ENCODE data around the gene HELQ.
"Not testable (repeated sequence)": the region's sequence is repeated elsewhere in the genome, so short reads cannot be mapped to it uniquely, and the experiment has no call there.

Gene HELQ

GRCh38 chr4:83408908-83409307 is 46.7 kb downstream of the HELQ start:
- Mint-ChIP-seq H3K9me3 (no peaks in the 10 kb centered on the region), H3K4me1 (no peaks in the 10 kb centered on the region), H3K27me3 (no peaks in the 10 kb centered on the region), H3K4me3 (no peak overlapping the region), H3K27ac (no peak overlapping the region), H3K36me3 (peaks cover 40% of the 10 kb centered on the region)
- CTCF ChIA-PET = interaction anchor here (0.8 kb wide), 1 partner anchor 9 kb away, joined by 3 read pairs; no protein-coding TSS in a partner anchor
- no peak for DNase-seq

GRCh38 chr4:83405844-83406816 is 49.5 kb downstream of the HELQ start:
- Mint-ChIP-seq H3K36me3 (peaks cover 33% of the 10 kb centered on the region), H3K27ac (no peak overlapping the region), H3K9me3 (peaks cover 4% of the 10 kb centered on the region), H3K27me3 (no peaks in the 10 kb centered on the region), H3K4me1 (peaks cover 4% of the 10 kb centered on the region), H3K4me3 (no peak overlapping the region)
- DNase-seq = no peak
- CTCF ChIA-PET = no interaction called here

GRCh38 chr4:83398158-83398557 is 57.5 kb downstream of the HELQ start:
- H3K9me3 Mint-ChIP-seq, H3K27ac Mint-ChIP-seq, CTCF ChIA-PET, H3K27me3 Mint-ChIP-seq, H3K4me3 Mint-ChIP-seq, DNase-seq, H3K4me1 Mint-ChIP-seq: not testable (repeated sequence)
- H3K36me3 Mint-ChIP-seq = peaks cover 17% of the 10 kb centered on the region

- Mint-ChIP-seq H3K4me3 (no peak overlapping the region), H3K36me3 (peaks cover 5% of the 10 kb centered on the region), H3K27me3 (peaks cover 10% of the 10 kb centered on the region), H3K27ac (no peak overlapping the region), H3K4me1 (peaks cover 12% of the 10 kb centered on the region), H3K9me3 (no peaks in the 10 kb centered on the region)
- CTCF ChIA-PET = no interaction called here
- no peak for DNase-seq
Measured at GRCh38 chr4:83393908-83394307, 61.7 kb downstream of the HELQ start.

GRCh38 chr4:83392562-83392961 is 63.1 kb downstream of the HELQ start:
- Mint-ChIP-seq H3K27ac (no peak overlapping the region), H3K27me3 (peaks cover 13% of the 10 kb centered on the region)
- CTCF ChIA-PET = no interaction called here

GRCh38 chr4:83390944-83391343 is 64.7 kb downstream of the HELQ start:
- Mint-ChIP-seq H3K4me3 (no peak overlapping the region), H3K27ac (no peak overlapping the region), H3K27me3 (peaks cover 13% of the 10 kb centered on the region), H3K36me3 (no peaks in the 10 kb centered on the region), H3K9me3 (no peaks in the 10 kb centered on the region), H3K4me1 (peaks cover 21% of the 10 kb centered on the region)
- no peak for DNase-seq
- CTCF ChIA-PET = interaction anchor here (0.9 to 1.3 kb wide), 4 partner anchors 29 to 108 kb away, joined by 3 read pairs; no protein-coding TSS in a partner anchor

More at GRCh38 chr4:83392562-83392961, 63.1 kb downstream of the HELQ start:
- Mint-ChIP-seq H3K36me3 (peaks cover 2% of the 10 kb centered on the region), H3K4me1 (peaks cover 22% of the 10 kb centered on the region), H3K4me3 (no peak overlapping the region), H3K9me3 (no peaks in the 10 kb centered on the region)
- no peak for DNase-seq

GRCh38 chr4:83389756-83390505 is 65.7 kb downstream of the HELQ start:
- Mint-ChIP-seq H3K9me3 (no peaks in the 10 kb centered on the region), H3K4me1 (peaks cover 21% of the 10 kb centered on the region), H3K4me3 (no peak overlapping the region), H3K27me3 (peaks cover 13% of the 10 kb centered on the region), H3K36me3 (no peaks in the 10 kb centered on the region), H3K27ac (no peak overlapping the region)
- CTCF ChIA-PET = interaction anchor here (0.9 to 4.5 kb wide), 3 partner anchors 83 to 108 kb away, joined by 3 to 43 read pairs (median 3); partner anchors contain the start of gene COQ2
- DNase-seq = no peak

GRCh38 chr4:83389037-83389720 is 66.4 kb downstream of the HELQ start:
- no peak for DNase-seq
- Mint-ChIP-seq H3K9me3 (no peaks in the 10 kb centered on the region), H3K4me3 (no peak overlapping the region), H3K27me3 (peaks cover 13% of the 10 kb centered on the region), H3K4me1 (peaks cover 21% of the 10 kb centered on the region), H3K27ac (no peak overlapping the region), H3K36me3 (no peaks in the 10 kb centered on the region)
- CTCF ChIA-PET = interaction anchor here (0.8 to 4.5 kb wide), 5 partner anchors 22 to 126 kb away, joined by 3 to 43 read pairs (median 4); partner anchors contain the start of gene COQ2

- H3K27ac Mint-ChIP-seq = peak overlapping the region; percentile 70
- peaks cover 21% of the 10 kb centered on the region for H3K4me1 Mint-ChIP-seq
- no peaks in the 10 kb centered on the region for H3K9me3 Mint-ChIP-seq
- CTCF ChIA-PET = interaction anchor here (0.8 to 4.5 kb wide), 10 partner anchors 12 to 128 kb away, joined by 3 to 43 read pairs (median 4); partner anchors contain the start of gene COQ2
- DNase-seq = peak; percentile 70
- no peak overlapping the region for H3K4me3 Mint-ChIP-seq
- no peaks in the 10 kb centered on the region for H3K36me3 Mint-ChIP-seq
- H3K27me3 Mint-ChIP-seq = peaks cover 13% of the 10 kb centered on the region
Measured at GRCh38 chr4:83388313-83388676, 67.3 kb downstream of the HELQ start.

GRCh38 chr4:83387476-83388312 is 67.9 kb downstream of the HELQ start:
- CTCF ChIA-PET = interaction anchor here (0.8 to 4.5 kb wide), 11 partner anchors 11 to 127 kb away, joined by 3 to 43 read pairs (median 4); partner anchors contain the start of gene COQ2
- Mint-ChIP-seq H3K36me3 (no peaks in the 10 kb centered on the region), H3K4me1 (peaks cover 21% of the 10 kb centered on the region), H3K27ac (peak overlapping the region; percentile 70), H3K9me3 (no peaks in the 10 kb centered on the region), H3K27me3 (peaks cover 11% of the 10 kb centered on the region), H3K4me3 (no peak overlapping the region)
- DNase-seq = no peak

- CTCF ChIA-PET = interaction anchor here (0.9 to 4.5 kb wide), 3 partner anchors 21 to 105 kb away, joined by 4 to 43 read pairs (median 6); partner anchors contain the start of gene COQ2
- H3K4me1 Mint-ChIP-seq = peaks cover 21% of the 10 kb centered on the region
- H3K4me3 Mint-ChIP-seq = no peak overlapping the region
- DNase-seq = no peak
- H3K36me3 Mint-ChIP-seq = no peaks in the 10 kb centered on the region
- no peaks in the 10 kb centered on the region for H3K9me3 Mint-ChIP-seq
- peaks cover 10% of the 10 kb centered on the region for H3K27me3 Mint-ChIP-seq
- peak overlapping the region; percentile 6 for H3K27ac Mint-ChIP-seq
Measured at GRCh38 chr4:83387012-83387411, 68.6 kb downstream of the HELQ start.

GRCh38 chr4:83382850-83383249 is 72.8 kb downstream of the HELQ start:
- H3K36me3 Mint-ChIP-seq = peaks cover 5% of the 10 kb centered on the region
- CTCF ChIA-PET = no interaction called here
- H3K9me3 Mint-ChIP-seq = peaks cover 17% of the 10 kb centered on the region
- H3K27ac Mint-ChIP-seq = no peak overlapping the region
- no peak for DNase-seq
- peaks cover 5% of the 10 kb centered on the region for H3K4me1 Mint-ChIP-seq
- peaks cover 10% of the 10 kb centered on the region for H3K27me3 Mint-ChIP-seq
- H3K4me3 Mint-ChIP-seq = no peak overlapping the region

- Mint-ChIP-seq H3K27ac (no peak overlapping the region), H3K27me3 (peaks cover 10% of the 10 kb centered on the region), H3K4me1 (no peaks in the 10 kb centered on the region), H3K9me3 (peaks cover 25% of the 10 kb centered on the region), H3K4me3 (no peak overlapping the region), H3K36me3 (peaks cover 5% of the 10 kb centered on the region)
- DNase-seq = no peak
- CTCF ChIA-PET = no interaction called here
Measured at GRCh38 chr4:83381173-83381572, 74.5 kb downstream of the HELQ start.
